ENCODE measurements around the gene GDPD4. TPM values are rescaled to one million over a fixed set of nuclear protein-coding genes. Genes with fewer than 3 reads are reported as not detected.

Gene GDPD4
- polyA plus RNA-seq, 2 donors, result 0.18 TPM; not detected in 1

DNA sequence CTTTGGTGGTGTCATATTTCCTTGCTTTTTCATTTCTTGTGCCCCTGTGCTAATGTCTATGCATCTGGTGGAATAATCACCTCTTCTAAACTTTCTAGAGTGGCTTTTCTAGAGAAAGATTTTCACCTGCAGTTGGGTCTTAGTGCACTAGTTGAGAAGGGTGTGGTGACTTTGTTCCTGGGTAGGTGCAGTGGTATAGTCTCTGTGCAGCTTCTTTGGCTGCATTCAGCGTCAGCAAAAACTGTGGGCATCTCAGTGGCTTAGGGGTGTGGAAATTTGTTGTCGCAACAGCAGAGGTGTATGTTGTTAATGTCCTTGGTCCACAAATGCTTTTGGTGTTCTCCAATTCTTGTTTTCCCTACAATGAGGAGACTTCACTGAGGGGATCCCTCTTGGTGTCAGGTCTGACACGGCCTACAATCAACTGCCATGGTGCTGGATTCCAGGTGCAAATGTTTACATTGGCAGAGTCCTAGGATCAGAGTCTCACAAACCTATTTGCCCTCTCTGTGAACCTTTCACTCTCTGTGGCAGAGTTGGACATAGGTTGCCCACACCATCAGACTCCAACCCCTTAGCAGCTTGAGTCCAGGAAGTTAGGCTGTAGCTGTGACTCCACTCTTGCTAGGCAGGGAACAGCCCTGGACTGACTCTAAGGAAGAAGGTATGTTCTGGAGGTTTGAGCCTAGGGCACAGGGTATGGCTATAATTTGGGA, 48.8 kb downstream of the GDPD4 start:
- H3K27ac ChIP-seq (ENCODE audit: low read depth in 2 of 2, low read length in 1 of 2), result no peak overlapping the region
- H3K4me1 ChIP-seq (ENCODE audit: control insufficient read depth in 2 of 2, insufficient read depth in 2 of 2, low read length in 1 of 2), result no peaks in the 10 kb centered on the region
- no peaks in the 10 kb centered on the region for H3K36me3 ChIP-seq (ENCODE audit: control insufficient read depth in 2 of 2, insufficient read depth in 2 of 2, low read length in 1 of 2)
- H3K9me3 ChIP-seq (ENCODE audit: control insufficient read depth in 2 of 2, insufficient read depth in 1 of 2, low read depth in 1 of 2, low read length in 1 of 2), result peaks cover 0 to 3% of the 10 kb centered on the region in 2 donors
- 68 to 82% methylated on average over 3 of the region's 3 CpGs for WGBS, 2 donors
- no peak overlapping the region for H3K4me3 ChIP-seq (ENCODE audit: low read depth in 1 of 2, low read length in 2 of 2)
- no peaks in the 10 kb centered on the region for H3K27me3 ChIP-seq (ENCODE audit: control insufficient read depth in 1 of 2, insufficient read depth in 2 of 2, low read length in 2 of 2)

DNA sequence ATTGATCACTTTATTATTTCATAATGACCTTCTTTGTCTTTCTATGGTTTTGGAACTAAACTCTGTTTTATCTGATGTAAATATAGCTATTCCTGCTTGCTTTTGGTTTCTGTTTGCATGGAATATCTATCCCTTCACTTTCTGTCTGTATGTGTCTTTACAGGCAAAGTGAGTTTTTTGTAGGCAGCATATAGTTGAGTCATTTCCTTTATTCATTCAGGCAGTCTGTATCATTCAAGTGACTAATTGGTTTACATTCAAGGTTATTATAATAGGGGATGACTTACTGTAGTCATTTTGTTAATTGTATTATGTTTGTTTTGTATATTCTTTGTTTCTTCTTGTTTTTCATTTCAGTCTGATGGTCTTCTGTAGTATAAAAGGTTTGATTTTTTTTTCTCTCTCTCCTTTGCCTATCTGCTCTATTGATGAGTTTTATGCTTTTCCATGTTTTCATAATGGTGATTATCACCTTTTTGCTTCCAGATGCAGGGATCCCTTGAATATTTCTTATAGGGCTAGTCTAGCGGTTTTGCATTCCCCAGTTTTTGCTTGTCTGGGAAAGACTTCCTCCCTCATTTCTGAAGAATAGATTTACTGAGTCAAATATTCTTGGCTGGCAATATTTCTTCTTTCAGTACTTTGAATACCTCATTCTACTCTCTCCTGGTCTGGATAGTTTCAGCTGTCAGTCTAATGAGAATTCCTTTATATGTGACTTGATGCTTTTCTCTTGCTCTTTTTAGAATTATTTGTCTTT, 50.4 kb downstream of the GDPD4 start:
- no peak overlapping the region for H3K27ac ChIP-seq (ENCODE audit: low read depth in 2 of 2, low read length in 1 of 2)
- no peaks in the 10 kb centered on the region for H3K4me1 ChIP-seq (ENCODE audit: control insufficient read depth in 2 of 2, insufficient read depth in 2 of 2, low read length in 1 of 2)
- H3K36me3 ChIP-seq (ENCODE audit: control insufficient read depth in 2 of 2, insufficient read depth in 2 of 2, low read length in 1 of 2), result no peaks in the 10 kb centered on the region
- no peaks in the 10 kb centered on the region for H3K27me3 ChIP-seq (ENCODE audit: control insufficient read depth in 1 of 2, insufficient read depth in 2 of 2, low read length in 2 of 2)
- H3K9me3 ChIP-seq (ENCODE audit: control insufficient read depth in 2 of 2, insufficient read depth in 1 of 2, low read depth in 1 of 2, low read length in 1 of 2), result peaks cover 0 to 3% of the 10 kb centered on the region in 2 donors
- 76 to 86% methylated on average over 1 of the region's 1 CpG for WGBS, 2 donors
- H3K4me3 ChIP-seq (ENCODE audit: low read depth in 1 of 2, low read length in 2 of 2), result peak overlapping the region in 1 of 2 donors; percentile 3

DNA sequence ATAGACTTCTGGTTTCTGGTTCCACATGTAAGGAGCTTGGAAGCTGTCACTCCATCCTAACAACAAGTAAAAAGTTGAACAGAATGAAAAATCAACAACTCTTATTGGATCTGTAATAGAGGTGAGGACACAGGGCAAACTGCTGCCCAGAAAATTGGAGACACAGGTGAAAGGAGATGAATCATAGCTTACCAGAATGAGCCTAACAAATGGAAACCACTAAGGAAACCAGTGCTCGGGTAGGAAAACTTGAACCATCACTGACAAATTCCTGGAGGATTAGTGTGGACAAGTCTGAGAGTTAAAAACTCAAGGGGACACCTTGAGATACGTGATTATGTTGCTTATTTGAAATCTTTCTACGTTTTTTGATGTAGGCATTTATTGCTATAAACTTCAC, 52.1 kb downstream of the GDPD4 start:
- H3K9me3 ChIP-seq (ENCODE audit: control insufficient read depth in 2 of 2, insufficient read depth in 1 of 2, low read depth in 1 of 2, low read length in 1 of 2), result peaks cover 0 to 3% of the 10 kb centered on the region in 2 donors
- no peaks in the 10 kb centered on the region for H3K27me3 ChIP-seq (ENCODE audit: control insufficient read depth in 1 of 2, insufficient read depth in 2 of 2, low read length in 2 of 2)
- no peak overlapping the region for H3K4me3 ChIP-seq (ENCODE audit: low read depth in 1 of 2, low read length in 2 of 2)
- WGBS, 2 donors, result 64 to 70% methylated on average over 3 of the region's 3 CpGs
- no peaks in the 10 kb centered on the region for H3K4me1 ChIP-seq (ENCODE audit: control insufficient read depth in 2 of 2, insufficient read depth in 2 of 2, low read length in 1 of 2)
- no peaks in the 10 kb centered on the region for H3K36me3 ChIP-seq (ENCODE audit: control insufficient read depth in 2 of 2, insufficient read depth in 2 of 2, low read length in 1 of 2)
- no peak overlapping the region for H3K27ac ChIP-seq (ENCODE audit: low read depth in 2 of 2, low read length in 1 of 2)

DNA sequence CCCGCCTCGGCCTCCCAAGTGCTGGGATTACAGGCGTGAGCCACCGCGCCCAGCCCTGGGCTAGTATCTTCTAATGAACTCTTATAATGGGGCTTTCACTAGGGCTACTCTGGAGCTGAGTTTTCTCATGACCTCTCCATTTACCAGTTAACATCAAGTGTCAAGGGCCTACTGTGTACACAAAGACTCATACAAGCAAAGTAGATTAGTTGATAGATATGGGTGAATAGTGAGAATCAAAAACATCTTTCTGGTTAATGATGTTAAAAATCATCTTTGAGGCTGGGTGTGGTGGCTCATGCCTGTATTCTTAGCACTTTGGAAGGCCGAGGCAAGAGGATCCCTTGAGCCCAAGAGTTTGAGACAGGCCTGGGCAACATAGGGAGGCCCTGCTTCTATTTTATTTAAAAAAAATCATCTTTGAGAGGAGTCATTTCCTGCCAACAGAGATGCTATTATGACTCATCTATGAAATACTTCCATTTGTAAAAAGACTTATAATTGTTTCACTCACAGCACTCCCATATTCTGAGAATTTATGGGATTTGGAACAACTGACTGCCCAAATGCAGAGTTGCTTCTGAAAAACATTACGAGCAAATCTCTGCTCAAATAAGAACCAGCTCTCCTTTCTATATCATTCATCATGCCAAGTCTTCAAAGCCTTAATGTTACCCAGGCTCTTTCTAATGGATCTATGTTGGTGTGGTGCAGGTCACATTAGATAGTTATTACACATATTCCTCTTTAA, 57.0 kb downstream of the GDPD4 start:
- Histone ChIP-seq H3K4me3 (ENCODE audit: low read depth in 1 of 2, low read length in 2 of 2) (no peak overlapping the region), H3K36me3 (ENCODE audit: control insufficient read depth in 2 of 2, insufficient read depth in 2 of 2, low read length in 1 of 2) (no peaks in the 10 kb centered on the region), H3K9me3 (ENCODE audit: control insufficient read depth in 2 of 2, insufficient read depth in 1 of 2, low read depth in 1 of 2, low read length in 1 of 2) (no peaks in the 10 kb centered on the region), H3K4me1 (ENCODE audit: control insufficient read depth in 2 of 2, insufficient read depth in 2 of 2, low read length in 1 of 2) (no peaks in the 10 kb centered on the region), H3K27me3 (ENCODE audit: control insufficient read depth in 1 of 2, insufficient read depth in 2 of 2, low read length in 2 of 2) (no peaks in the 10 kb centered on the region), H3K27ac (ENCODE audit: low read depth in 2 of 2, low read length in 1 of 2) (no peak overlapping the region)
- WGBS, 2 donors, result 77 to 85% methylated on average over 7 of the region's 7 CpGs

DNA sequence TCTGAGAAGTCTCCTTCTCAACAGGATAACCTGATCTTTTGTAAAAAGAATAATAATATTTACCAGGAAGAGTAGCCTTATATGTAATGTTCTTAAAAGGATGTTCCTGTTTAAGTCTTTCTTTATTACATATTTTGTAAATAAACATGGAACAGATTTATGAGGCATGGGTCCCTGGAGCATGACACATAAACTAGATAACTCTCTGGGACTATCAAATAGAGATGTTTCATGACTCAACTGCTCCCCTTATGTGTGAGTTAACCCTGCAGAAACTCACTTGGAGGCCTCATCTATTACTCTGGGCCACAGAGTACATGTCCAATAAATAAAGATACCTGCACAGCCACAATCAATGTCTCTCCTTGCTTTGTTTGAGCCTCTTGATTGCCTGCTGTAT, 64.6 kb downstream of the GDPD4 start:
- H3K27me3 ChIP-seq (ENCODE audit: control insufficient read depth in 1 of 2, insufficient read depth in 2 of 2, low read length in 2 of 2), result no peaks in the 10 kb centered on the region
- H3K27ac ChIP-seq (ENCODE audit: low read depth in 2 of 2, low read length in 1 of 2), result no peak overlapping the region
- H3K36me3 ChIP-seq (ENCODE audit: control insufficient read depth in 2 of 2, insufficient read depth in 2 of 2, low read length in 1 of 2), result no peaks in the 10 kb centered on the region

DNA sequence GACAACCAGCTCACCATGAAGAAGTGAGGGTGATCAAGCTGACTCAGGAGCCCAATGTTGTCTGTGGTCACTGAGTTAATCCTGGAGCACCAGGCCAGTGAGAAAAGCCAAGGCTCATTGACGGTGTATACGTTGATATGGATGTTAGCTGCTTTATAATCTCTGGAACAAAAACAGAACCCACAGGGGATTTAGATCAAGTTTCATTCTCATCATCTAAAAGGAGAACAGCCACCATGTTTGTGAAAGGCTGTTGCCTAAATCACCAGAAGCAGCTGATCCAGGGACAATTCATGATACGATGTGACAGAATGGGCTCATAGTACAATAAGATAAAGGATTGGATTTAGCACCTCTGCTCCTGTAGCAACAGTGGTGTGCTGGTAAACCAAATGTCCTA, 68.5 kb downstream of the GDPD4 start:
- Histone ChIP-seq H3K9me3 (ENCODE audit: control insufficient read depth in 2 of 2, insufficient read depth in 1 of 2, low read depth in 1 of 2, low read length in 1 of 2) (no peaks in the 10 kb centered on the region), H3K4me3 (ENCODE audit: low read depth in 1 of 2, low read length in 2 of 2) (no peak overlapping the region), H3K36me3 (ENCODE audit: control insufficient read depth in 2 of 2, insufficient read depth in 2 of 2, low read length in 1 of 2) (no peaks in the 10 kb centered on the region), H3K4me1 (ENCODE audit: control insufficient read depth in 2 of 2, insufficient read depth in 2 of 2, low read length in 1 of 2) (no peaks in the 10 kb centered on the region), H3K27ac (ENCODE audit: low read depth in 2 of 2, low read length in 1 of 2) (no peak overlapping the region), H3K27me3 (ENCODE audit: control insufficient read depth in 1 of 2, insufficient read depth in 2 of 2, low read length in 2 of 2) (no peaks in the 10 kb centered on the region)
- 89 to 90% methylated on average over 3 of the region's 3 CpGs for WGBS, 2 donors

More for the DNA sequence above, 64.6 kb downstream of the GDPD4 start:
- Histone ChIP-seq H3K9me3 (ENCODE audit: control insufficient read depth in 2 of 2, insufficient read depth in 1 of 2, low read depth in 1 of 2, low read length in 1 of 2) (no peaks in the 10 kb centered on the region), H3K4me3 (ENCODE audit: low read depth in 1 of 2, low read length in 2 of 2) (no peak overlapping the region), H3K4me1 (ENCODE audit: control insufficient read depth in 2 of 2, insufficient read depth in 2 of 2, low read length in 1 of 2) (no peaks in the 10 kb centered on the region)

DNA sequence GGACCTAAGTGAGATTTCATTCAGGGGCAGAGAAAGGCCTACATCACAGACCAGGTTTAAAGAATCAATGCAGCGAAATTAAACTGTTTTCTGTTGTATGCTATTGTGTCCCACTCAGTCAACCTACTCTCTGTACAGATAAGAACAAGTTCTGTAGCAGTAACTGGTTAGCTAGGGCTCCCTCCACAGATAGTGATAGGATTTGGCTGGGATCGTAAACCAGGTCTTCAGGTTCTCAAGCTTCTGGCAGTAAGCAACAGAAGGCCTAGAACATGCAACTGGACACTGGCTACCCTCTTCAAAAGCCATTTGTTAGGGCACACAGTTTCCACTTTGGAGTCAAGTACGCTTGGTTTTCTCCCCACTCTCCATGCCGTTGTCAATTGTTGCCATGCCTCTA, 69.2 kb downstream of the GDPD4 start:
- Histone ChIP-seq H3K4me1 (ENCODE audit: control insufficient read depth in 2 of 2, insufficient read depth in 2 of 2, low read length in 1 of 2) (no peaks in the 10 kb centered on the region), H3K4me3 (ENCODE audit: low read depth in 1 of 2, low read length in 2 of 2) (no peak overlapping the region), H3K27me3 (ENCODE audit: control insufficient read depth in 1 of 2, insufficient read depth in 2 of 2, low read length in 2 of 2) (no peaks in the 10 kb centered on the region), H3K9me3 (ENCODE audit: control insufficient read depth in 2 of 2, insufficient read depth in 1 of 2, low read depth in 1 of 2, low read length in 1 of 2) (no peaks in the 10 kb centered on the region), H3K27ac (ENCODE audit: low read depth in 2 of 2, low read length in 1 of 2) (no peak overlapping the region), H3K36me3 (ENCODE audit: control insufficient read depth in 2 of 2, insufficient read depth in 2 of 2, low read length in 1 of 2) (no peaks in the 10 kb centered on the region)
- 84 to 92% methylated on average over 4 of the region's 4 CpGs for WGBS, 2 donors

DNA sequence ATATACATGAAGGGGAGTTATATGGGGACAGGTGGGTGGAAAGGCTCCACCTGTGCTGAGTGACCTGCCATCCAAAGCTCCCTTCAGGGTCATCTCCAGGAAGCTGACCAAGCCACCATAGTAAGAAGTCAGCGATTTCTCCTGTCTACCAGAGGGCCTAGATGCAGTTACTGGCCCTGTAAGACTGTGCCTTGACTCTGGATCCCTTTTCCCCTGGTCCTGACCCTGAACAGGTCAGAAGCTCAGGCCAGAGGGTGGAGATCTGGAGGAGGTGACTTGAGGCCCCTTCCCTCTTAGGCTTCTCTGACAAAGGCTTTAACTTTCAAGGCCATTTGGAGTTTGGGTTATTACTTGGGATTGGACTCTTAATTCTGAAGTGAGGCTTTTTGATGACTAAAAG, 69.7 kb downstream of the GDPD4 start:
- Histone ChIP-seq H3K27me3 (ENCODE audit: control insufficient read depth in 1 of 2, insufficient read depth in 2 of 2, low read length in 2 of 2) (no peaks in the 10 kb centered on the region), H3K27ac (ENCODE audit: low read depth in 2 of 2, low read length in 1 of 2) (no peak overlapping the region), H3K4me1 (ENCODE audit: control insufficient read depth in 2 of 2, insufficient read depth in 2 of 2, low read length in 1 of 2) (no peaks in the 10 kb centered on the region), H3K4me3 (ENCODE audit: low read depth in 1 of 2, low read length in 2 of 2) (no peak overlapping the region), H3K36me3 (ENCODE audit: control insufficient read depth in 2 of 2, insufficient read depth in 2 of 2, low read length in 1 of 2) (no peaks in the 10 kb centered on the region), H3K9me3 (ENCODE audit: control insufficient read depth in 2 of 2, insufficient read depth in 1 of 2, low read depth in 1 of 2, low read length in 1 of 2) (no peaks in the 10 kb centered on the region)
- WGBS, 2 donors, result 90 to 100% methylated on average over 1 of the region's 1 CpG

DNA sequence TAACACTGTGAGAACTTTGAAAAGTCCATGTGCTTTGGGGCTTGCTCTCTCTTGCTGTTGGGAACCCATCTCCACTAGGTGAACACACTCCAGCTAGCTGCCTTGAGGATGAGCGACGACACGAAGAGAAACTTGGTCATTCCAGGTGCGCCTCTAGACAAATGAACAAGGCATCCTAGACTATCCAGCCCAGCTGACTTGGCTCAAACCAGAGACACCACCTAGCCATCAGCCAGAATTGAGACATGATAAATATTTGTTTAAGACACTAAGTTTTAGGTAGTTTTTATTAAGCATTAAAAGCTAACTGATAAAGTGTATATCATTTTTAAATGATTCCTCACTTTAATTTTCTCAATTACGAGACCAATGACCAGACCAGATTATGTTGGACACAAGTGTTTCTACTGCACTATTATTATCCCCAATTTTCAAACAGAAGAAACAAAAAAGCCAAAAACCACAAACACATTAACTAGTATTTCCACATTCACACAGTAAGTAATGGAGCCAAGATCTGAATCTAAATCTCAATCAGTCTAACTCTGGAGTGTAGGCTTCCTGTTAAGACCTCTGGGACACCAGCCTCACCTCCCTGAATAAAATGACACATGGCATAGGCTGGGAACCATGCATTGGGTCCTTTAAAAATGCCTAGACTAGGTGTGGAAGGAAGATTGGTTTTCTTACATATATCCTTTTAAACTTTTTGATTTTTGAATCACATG, 70.4 kb downstream of the GDPD4 start:
- H3K27ac ChIP-seq (ENCODE audit: low read depth in 2 of 2, low read length in 1 of 2), result no peak overlapping the region
- H3K36me3 ChIP-seq (ENCODE audit: control insufficient read depth in 2 of 2, insufficient read depth in 2 of 2, low read length in 1 of 2), result no peaks in the 10 kb centered on the region
- H3K4me1 ChIP-seq (ENCODE audit: control insufficient read depth in 2 of 2, insufficient read depth in 2 of 2, low read length in 1 of 2), result no peaks in the 10 kb centered on the region
- no peaks in the 10 kb centered on the region for H3K9me3 ChIP-seq (ENCODE audit: control insufficient read depth in 2 of 2, insufficient read depth in 1 of 2, low read depth in 1 of 2, low read length in 1 of 2)
- H3K4me3 ChIP-seq (ENCODE audit: low read depth in 1 of 2, low read length in 2 of 2), result no peak overlapping the region
- no peaks in the 10 kb centered on the region for H3K27me3 ChIP-seq (ENCODE audit: control insufficient read depth in 1 of 2, insufficient read depth in 2 of 2, low read length in 2 of 2)
- 94% methylated on average over 5 of the region's 5 CpGs for WGBS, 2 donors

All from esophagus (tissue), 2 donors.